GM12864 (cell line): ENCODE data around the gene SLC6A16.

Source experiments
- DNase-seq: peaks from one replicate; pipeline ENCODE4 v3.0.0-alpha.2; 2011; ENCODE audit warnings: low read depth
- H3K4me3 ChIP-seq: 2 replicates; pipeline ENCODE4 v1.5.1; 2011; ENCODE audit warnings: mild to moderate bottlenecking, low read depth, low read length, control low read depth
- TF ChIP-seq, protein P1 (sequence below): IDR thresholded peaks from 2 replicates; pipeline ENCODE4 v1.5.1; 2011; ENCODE audit warnings: low read depth, mild to moderate bottlenecking, moderate library complexity, low read length, control low read depth, inconsistent platforms; ENCODE audit errors: missing control alignments

The SLC6A16 gene

DNA sequence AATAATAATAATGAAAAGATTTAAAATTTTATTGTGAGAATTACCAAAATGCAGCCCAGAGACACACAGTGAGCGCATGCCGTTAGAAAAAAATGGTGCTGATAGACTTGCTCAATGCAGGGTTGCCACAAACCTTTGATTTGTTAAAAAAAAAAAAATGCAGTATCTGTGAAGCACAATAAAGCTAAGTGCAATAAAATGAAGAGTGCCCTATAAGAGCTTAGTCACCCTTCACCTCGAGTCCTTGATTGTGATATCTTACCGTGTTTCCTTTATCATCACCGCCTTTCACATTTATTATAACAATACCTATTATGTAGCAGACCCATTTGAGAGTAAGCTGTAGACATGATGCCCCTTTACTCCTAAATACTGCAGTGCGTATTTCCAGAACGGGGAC, 83.2 kb downstream of the SLC6A16 start:
- DNase-seq: no peak
- no peak overlapping the region for H3K4me3 ChIP-seq
- TF ChIP-seq, protein P1, sequence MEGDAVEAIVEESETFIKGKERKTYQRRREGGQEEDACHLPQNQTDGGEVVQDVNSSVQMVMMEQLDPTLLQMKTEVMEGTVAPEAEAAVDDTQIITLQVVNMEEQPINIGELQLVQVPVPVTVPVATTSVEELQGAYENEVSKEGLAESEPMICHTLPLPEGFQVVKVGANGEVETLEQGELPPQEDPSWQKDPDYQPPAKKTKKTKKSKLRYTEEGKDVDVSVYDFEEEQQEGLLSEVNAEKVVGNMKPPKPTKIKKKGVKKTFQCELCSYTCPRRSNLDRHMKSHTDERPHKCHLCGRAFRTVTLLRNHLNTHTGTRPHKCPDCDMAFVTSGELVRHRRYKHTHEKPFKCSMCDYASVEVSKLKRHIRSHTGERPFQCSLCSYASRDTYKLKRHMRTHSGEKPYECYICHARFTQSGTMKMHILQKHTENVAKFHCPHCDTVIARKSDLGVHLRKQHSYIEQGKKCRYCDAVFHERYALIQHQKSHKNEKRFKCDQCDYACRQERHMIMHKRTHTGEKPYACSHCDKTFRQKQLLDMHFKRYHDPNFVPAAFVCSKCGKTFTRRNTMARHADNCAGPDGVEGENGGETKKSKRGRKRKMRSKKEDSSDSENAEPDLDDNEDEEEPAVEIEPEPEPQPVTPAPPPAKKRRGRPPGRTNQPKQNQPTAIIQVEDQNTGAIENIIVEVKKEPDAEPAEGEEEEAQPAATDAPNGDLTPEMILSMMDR: no peak
